K562 (cell line): Measurements from ENCODE around the gene CACTIN. TPM values are rescaled to one million over a fixed set of nuclear protein-coding genes. Genes with fewer than 3 reads are reported as not detected.

Experiments
- BRD4 ChIP-seq: fragments of 200-600 bp; sonication (generic); IDR thresholded peaks from 2 replicates; pipeline ENCODE4 v1.6.1; 2017; ENCODE audit warnings: inconsistent platforms
- GATAD2A ChIP-seq: fragments of 450-650 bp; IDR thresholded peaks from 2 replicates; pipeline ENCODE4 v1.6.1; 2017
- MAZ ChIP-seq, 2 experiments: fragments of 450-650 bp in 1 of 2; sonication (generic) in 1 of 2; formaldehyde crosslinking; IDR thresholded peaks in 1 of 2; conservative IDR thresholded peaks in 1 of 2; 2 replicates each; pipeline versions ENCODE4 v1.4.0 to v1.5.0; 2020; ENCODE audit warnings: mild to moderate bottlenecking in 1 of 2, missing genetic modification reagents in 1 of 2
- MTA3 ChIP-seq: fragments of 450-650 bp; formaldehyde crosslinking; IDR thresholded peaks from 2 replicates; pipeline ENCODE4 v1.6.1; 2017; ENCODE audit warnings: mild to moderate bottlenecking, borderline replicate concordance
- NR2C2 ChIP-seq, 2 experiments: fragments of 200-800 bp in 1 of 2; sonication (Bioruptor generic) in 1 of 2; sonication (generic) in 1 of 2; formaldehyde crosslinking in 1 of 2; IDR thresholded peaks; 2 replicates each; pipeline versions ENCODE4 v1.6.1 to v1.8.0; 2016 to 2022; ENCODE audit warnings: mild to moderate bottlenecking in 1 of 2, missing compliant biosample characterization in 1 of 2, missing genetic modification characterization in 1 of 2, missing genetic modification reagents in 1 of 2
- NR4A1 ChIP-seq, 2 experiments: fragments of 250-450 bp in 1 of 2; fragments of 450-650 bp in 1 of 2; sonication (Bioruptor Pico) in 1 of 2; IDR thresholded peaks; 2 replicates each; pipeline versions ENCODE4 v1.4.0 to v1.6.1; 2016 to 2020; ENCODE audit warnings: mild to moderate bottlenecking in 2 of 2, missing compliant biosample characterization in 1 of 2, missing genetic modification characterization in 1 of 2, moderate library complexity in 1 of 2
- RFX1 ChIP-seq: fragments of 450-650 bp; IDR thresholded peaks from 2 replicates; pipeline ENCODE4 v1.6.1; 2016; ENCODE audit warnings: mild to moderate bottlenecking, moderate library complexity
- TARDBP ChIP-seq: fragments of 450-650 bp; IDR thresholded peaks from 2 replicates; pipeline ENCODE4 v1.6.1; 2016
- XRCC5 ChIP-seq: fragments of 200-400 bp; formaldehyde crosslinking; IDR thresholded peaks from 2 replicates; pipeline ENCODE4 v1.6.1; 2017; ENCODE audit warnings: low read depth, mild to moderate bottlenecking, low read length
- YY1 ChIP-seq, 3 experiments: IDR thresholded peaks; 2 replicates each; pipeline ENCODE4 v1.6.1; 2011; ENCODE audit warnings: low read length in 2 of 3, mild to moderate bottlenecking in 2 of 3, moderate library complexity in 2 of 3, borderline replicate concordance in 1 of 3, control low read depth in 1 of 3, low read depth in 1 of 3; ENCODE audit not compliant: insufficient read depth in 3 of 3, insufficient replicate concordance in 2 of 3, control insufficient read depth in 1 of 3, insufficient read length in 1 of 3; ENCODE audit errors: extremely low read depth in 1 of 3
- ZBTB12 ChIP-seq: fragments of 250-450 bp; sonication (Bioruptor Pico); IDR thresholded peaks from 2 replicates; pipeline ENCODE4 v1.4.0; 2020
- ZKSCAN8 ChIP-seq: fragments of 200-800 bp; sonication (Bioruptor generic); IDR thresholded peaks from 2 replicates; pipeline ENCODE4 v1.6.1; 2016; ENCODE audit warnings: missing genetic modification characterization, missing compliant biosample characterization
- ZNF175 ChIP-seq: fragments of 200-800 bp; sonication (Bioruptor generic); IDR thresholded peaks from 2 replicates; pipeline ENCODE4 v1.6.1; 2016; ENCODE audit warnings: low read depth, mild to moderate bottlenecking, missing genetic modification characterization, missing compliant biosample characterization
- polyA plus RNA-seq, 8 experiments: library from polyadenylated mRNA; depleted of rRNA in 4 of 8; stranded (reverse) in 5 of 8; unstranded in 3 of 8; fragments of >200 nt; fragmentation: Nextera tagmentation in 2 of 8; fragmentation: Illumina TruSeq in 1 of 8; extraction: Ambion mirVana in 2 of 8; extraction: Trizol in 1 of 8; gene quantifications; 2 replicates each; pipeline versions ENCODE4 v1.2.1 to v1.2.3, GENCODE V29; 2011 to 2014; ENCODE audit warnings: inconsistent platforms in 1 of 8, missing spikeins in 1 of 8
- total RNA-seq, 7 experiments: library from RNA; depleted of rRNA in 6 of 7; stranded (reverse); fragments of >200 nt in 6 of 7; fragmentation: Illumina TruSeq in 2 of 7; extraction: Trizol in 2 of 7; gene quantifications; 2 replicates each; pipeline versions ENCODE4 v1.2.1 to v1.2.3, GENCODE V29; 2011 to 2021; ENCODE audit warnings: low replicate concordance in 1 of 7
- TF ChIP-seq, protein P1 (sequence below): fragments of 450-650 bp; formaldehyde crosslinking; conservative IDR thresholded peaks from 2 replicates; pipeline ENCODE4 v1.4.0; 2022; ENCODE audit warnings: mild to moderate bottlenecking, missing genetic modification characterization
- TF ChIP-seq, protein P2 (sequence below), 2 experiments: fragments of 250-450 bp in 1 of 2; fragments of 450-650 bp in 1 of 2; sonication (Bioruptor Pico) in 1 of 2; IDR thresholded peaks; 2 replicates each; pipeline versions ENCODE4 v1.6.1 to v1.8.0; 2016 to 2021; ENCODE audit warnings: mild to moderate bottlenecking in 2 of 2, moderate library complexity in 2 of 2, missing compliant biosample characterization in 1 of 2, missing genetic modification characterization in 1 of 2
- TF ChIP-seq, protein P3 (sequence below): fragments of 250-450 bp; sonication (Bioruptor Pico); IDR thresholded peaks from 2 replicates; pipeline ENCODE4 v1.5.0; 2021
- TF ChIP-seq, protein P4 (sequence below): fragments of 450-650 bp; IDR thresholded peaks from 2 replicates; pipeline ENCODE4 v1.6.1; 2017; ENCODE audit warnings: antibody characterized with exemption

The CACTIN gene
- total and polyA plus RNA-seq, 9 of the 15 experiments (the other 6 are each of a cell fraction or from before 2014, with no cell fraction given) = 0.15 to 49.2 (median 15.0) TPM

GRCh38 chr19:3669947-3670795 is 43.6 kb upstream of the CACTIN start (continued):
- TF ChIP-seq TARDBP (peak; percentile 85; the same call in 1 of the 2 replicates), NR2C2 (CRISPR knock-in tag; IDR thresholded peaks at IDR 0.05) (0 out of 2 replicates have a peak, but pooled peaks have one; percentile 35), NR2C2 (tag; IDR thresholded peaks at IDR 0.05) (no peak), ZBTB12 (CRISPR knock-in tag) (peak; percentile 63; the same call in 1 of the 2 replicates), NR4A1 (CRISPR knock-in tag; IDR thresholded peaks at IDR 0.05) (no peak), NR4A1 (tag; IDR thresholded peaks at IDR 0.05) (0 out of 2 replicates have a peak, but pooled peaks have one; percentile 32), XRCC5 (0 out of 2 replicates have a peak, but pooled peaks have one; percentile 30), MTA3 (peak; percentile 97), YY1 (IDR thresholded peaks at IDR 0.05; ENCODE audit: borderline replicate concordance in 1 of 3, control insufficient read depth in 1 of 3, extremely low read depth in 1 of 3, insufficient read depth in 3 of 3, insufficient read length in 1 of 3, insufficient replicate concordance in 2 of 3, low read depth in 1 of 3, low read length in 2 of 3) (peak in 1 of 3 experiments; percentile 68), ZKSCAN8 (CRISPR knock-in tag) (peak; percentile 45; the same call in 1 of the 2 replicates), RFX1 (no peak), GATAD2A (0 out of 2 replicates have a peak, but pooled peaks have one; percentile 40), ZNF175 (CRISPR knock-in tag) (peak; percentile 49; the same call in 1 of the 2 replicates), BRD4 (peak; percentile 83), MAZ (CRISPR knock-in tag; conservative IDR thresholded peaks at IDR 0.05 in 1 of 2, IDR thresholded peaks at IDR 0.05 in 1 of 2) (peak; percentile 34 to 75; a peak in 3 of 4 replicates)
- TF ChIP-seq, protein P1, sequence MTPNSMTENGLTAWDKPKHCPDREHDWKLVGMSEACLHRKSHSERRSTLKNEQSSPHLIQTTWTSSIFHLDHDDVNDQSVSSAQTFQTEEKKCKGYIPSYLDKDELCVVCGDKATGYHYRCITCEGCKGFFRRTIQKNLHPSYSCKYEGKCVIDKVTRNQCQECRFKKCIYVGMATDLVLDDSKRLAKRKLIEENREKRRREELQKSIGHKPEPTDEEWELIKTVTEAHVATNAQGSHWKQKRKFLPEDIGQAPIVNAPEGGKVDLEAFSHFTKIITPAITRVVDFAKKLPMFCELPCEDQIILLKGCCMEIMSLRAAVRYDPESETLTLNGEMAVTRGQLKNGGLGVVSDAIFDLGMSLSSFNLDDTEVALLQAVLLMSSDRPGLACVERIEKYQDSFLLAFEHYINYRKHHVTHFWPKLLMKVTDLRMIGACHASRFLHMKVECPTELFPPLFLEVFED (CRISPR knock-in tag) = no peak
- TF ChIP-seq, protein P2, sequence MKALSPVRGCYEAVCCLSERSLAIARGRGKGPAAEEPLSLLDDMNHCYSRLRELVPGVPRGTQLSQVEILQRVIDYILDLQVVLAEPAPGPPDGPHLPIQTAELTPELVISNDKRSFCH (CRISPR knock-in tag; IDR thresholded peaks at IDR 0.05) = no peak
- TF ChIP-seq, protein P2 (tag; IDR thresholded peaks at IDR 0.05) = peak; percentile 62
- TF ChIP-seq, protein P3, sequence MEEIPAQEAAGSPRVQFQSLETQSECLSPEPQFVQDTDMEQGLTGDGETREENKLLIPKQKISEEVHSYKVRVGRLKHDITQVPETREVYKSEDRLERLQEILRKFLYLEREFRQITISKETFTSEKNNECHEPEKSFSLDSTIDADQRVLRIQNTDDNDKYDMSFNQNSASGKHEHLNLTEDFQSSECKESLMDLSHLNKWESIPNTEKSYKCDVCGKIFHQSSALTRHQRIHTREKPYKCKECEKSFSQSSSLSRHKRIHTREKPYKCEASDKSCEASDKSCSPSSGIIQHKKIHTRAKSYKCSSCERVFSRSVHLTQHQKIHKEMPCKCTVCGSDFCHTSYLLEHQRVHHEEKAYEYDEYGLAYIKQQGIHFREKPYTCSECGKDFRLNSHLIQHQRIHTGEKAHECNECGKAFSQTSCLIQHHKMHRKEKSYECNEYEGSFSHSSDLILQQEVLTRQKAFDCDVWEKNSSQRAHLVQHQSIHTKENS = no peak
- TF ChIP-seq, protein P4, sequence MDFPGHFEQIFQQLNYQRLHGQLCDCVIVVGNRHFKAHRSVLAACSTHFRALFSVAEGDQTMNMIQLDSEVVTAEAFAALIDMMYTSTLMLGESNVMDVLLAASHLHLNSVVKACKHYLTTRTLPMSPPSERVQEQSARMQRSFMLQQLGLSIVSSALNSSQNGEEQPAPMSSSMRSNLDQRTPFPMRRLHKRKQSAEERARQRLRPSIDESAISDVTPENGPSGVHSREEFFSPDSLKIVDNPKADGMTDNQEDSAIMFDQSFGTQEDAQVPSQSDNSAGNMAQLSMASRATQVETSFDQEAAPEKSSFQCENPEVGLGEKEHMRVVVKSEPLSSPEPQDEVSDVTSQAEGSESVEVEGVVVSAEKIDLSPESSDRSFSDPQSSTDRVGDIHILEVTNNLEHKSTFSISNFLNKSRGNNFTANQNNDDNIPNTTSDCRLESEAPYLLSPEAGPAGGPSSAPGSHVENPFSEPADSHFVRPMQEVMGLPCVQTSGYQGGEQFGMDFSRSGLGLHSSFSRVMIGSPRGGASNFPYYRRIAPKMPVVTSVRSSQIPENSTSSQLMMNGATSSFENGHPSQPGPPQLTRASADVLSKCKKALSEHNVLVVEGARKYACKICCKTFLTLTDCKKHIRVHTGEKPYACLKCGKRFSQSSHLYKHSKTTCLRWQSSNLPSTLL = no peak
